GM18870 (cell line): Measurements from ENCODE around the gene PIGR.

ENCODE experiments used
- ATAC-seq: cut with Tn5 transposase; IDR thresholded peaks from one replicate; pipeline ENCODE4 v1.9.1; 2021; ENCODE audit warnings: moderate library complexity; ENCODE audit not compliant: unreplicated experiment

Gene PIGR

GRCh38 chr1:206892351-206892984, 53.8 kb downstream of the PIGR start:
- ATAC-seq: no peak

DNA sequence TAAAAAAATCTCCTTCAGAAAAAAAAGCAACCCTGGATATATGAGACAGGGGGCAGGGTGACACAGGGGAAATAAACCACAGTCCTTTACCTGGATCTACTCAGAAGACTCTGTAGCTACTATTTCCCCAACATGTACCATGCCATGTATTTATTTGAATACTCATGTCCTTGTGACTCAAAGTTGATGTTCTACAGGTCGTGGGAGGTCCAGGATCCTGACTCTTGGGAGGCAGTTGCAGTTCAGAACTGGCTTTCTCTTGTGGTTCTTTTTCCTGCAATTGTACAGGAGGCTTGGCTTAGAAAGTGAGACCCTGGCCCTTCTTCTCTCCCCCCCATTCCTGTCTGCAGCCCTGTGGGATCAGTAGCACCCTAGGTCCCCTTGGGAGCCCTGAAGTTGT, 54.9 kb downstream of the PIGR start:
- no peak for ATAC-seq

GRCh38 chr1:206890125-206891060, 55.9 kb downstream of the PIGR start:
- ATAC-seq: no peak

DNA sequence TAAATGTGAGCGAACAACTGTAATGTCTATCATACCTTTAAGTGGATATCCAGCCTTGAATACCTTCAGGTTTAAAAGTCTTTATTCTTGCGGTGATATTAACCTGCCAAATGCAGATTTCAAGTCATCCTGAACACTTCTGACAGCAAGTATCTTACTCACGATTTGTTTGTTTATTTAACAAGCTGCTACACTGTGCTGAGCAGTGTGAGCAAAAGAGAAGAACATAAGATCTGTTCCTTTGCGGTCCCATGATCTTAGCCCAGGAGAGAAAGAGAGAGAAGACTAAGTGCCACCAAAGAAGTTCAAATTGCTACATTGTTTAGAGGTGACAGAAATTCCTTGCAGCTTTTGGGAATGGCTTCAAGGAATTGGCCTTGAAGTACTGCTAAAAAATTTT, 58.6 kb downstream of the PIGR start:
- no peak for ATAC-seq

DNA sequence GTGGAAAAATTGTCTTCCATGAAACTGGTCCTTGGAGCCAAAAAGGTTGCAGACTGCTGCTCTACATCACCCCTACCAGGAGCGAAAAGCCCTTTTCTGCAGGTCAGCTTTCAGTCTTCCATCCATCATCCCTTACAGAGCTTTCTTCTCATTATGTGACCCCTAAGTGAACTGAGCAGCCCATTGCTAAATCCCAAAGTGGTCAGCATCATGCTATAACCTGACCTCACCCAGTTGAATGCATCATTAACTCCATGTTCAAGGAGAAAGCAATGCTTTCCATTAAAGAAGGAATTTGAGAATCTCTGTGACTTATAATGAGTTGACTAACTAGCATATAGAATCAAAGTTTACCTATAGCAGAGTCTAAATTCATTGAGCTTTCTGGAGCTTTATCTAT, 59.4 kb downstream of the PIGR start:
- no peak for ATAC-seq

GRCh38 chr1:206885341-206886060, 60.8 kb downstream of the PIGR start:
- ATAC-seq: no peak

DNA sequence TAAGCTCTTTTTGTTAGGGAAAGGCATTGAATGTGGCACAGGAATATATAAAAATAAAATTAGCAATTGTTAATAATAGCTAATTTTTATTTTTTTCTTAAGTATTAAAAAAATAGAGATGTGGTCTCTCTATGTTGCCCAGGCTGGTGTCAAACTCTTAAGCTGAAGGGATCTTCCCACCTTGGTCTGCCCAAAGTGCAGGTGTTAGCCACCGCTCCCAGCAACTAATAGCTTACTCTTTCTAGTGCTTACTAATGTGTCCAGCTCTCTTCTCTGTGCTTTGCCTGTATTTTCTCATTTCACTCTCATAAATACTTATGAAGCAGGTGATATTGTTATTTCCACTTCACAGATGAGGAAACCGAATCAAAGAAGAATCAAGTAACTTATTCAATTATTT, 62.4 kb downstream of the PIGR start:
- ATAC-seq: no peak

GRCh38 chr1:206883160-206883559, 63.1 kb downstream of the PIGR start:
- no peak for ATAC-seq

- no peak for ATAC-seq
Measured at GRCh38 chr1:206882555-206882954, 63.7 kb downstream of the PIGR start.

GRCh38 chr1:206880314-206880713, 66.0 kb downstream of the PIGR start:
- no peak for ATAC-seq
